Activated CD8-positive, alpha-beta memory T cell treated with anti-CD3 and anti-CD28 coated beads, Interleukin-2, amount 50 U/mL, for 1 hour (primary cell): Measurements from ENCODE around the gene RAB33B.
"Not testable (repeated sequence)": the region's sequence is repeated elsewhere in the genome, so short reads cannot be mapped to it uniquely, and the experiment has no call there.

Experiments used
- DNase-seq: peaks from one replicate; pipeline ENCODE4 v3.0.0-alpha.2; 2020; ENCODE audit errors: extremely low read depth

RAB33B gene

GRCh38 chr4:139454111-139455045 is at the start of gene RAB33B:
RAB33B (plus strand) TSS chr4:139454121; CDS start chr4:139454196, 75 bp downstream.
- no peak for DNase-seq

- DNase-seq, result no peak
These were observed 43.6 kb upstream of the RAB33B start for GRCh38 chr4:139410312-139410711.

- DNase-seq, result not testable (repeated sequence)
These were observed 39.2 kb upstream of the RAB33B start for GRCh38 chr4:139414671-139415210.

GRCh38 chr4:139416073-139416673 is 37.7 kb upstream of the RAB33B start:
- DNase-seq, result no peak

- no peak for DNase-seq
These were observed 34.5 kb upstream of the RAB33B start for GRCh38 chr4:139419388-139419914.

GRCh38 chr4:139420652-139421051 is 33.3 kb upstream of the RAB33B start:
- DNase-seq, result no peak

GRCh38 chr4:139436122-139436521 is 17.8 kb upstream of the RAB33B start:
- no peak for DNase-seq

- no peak for DNase-seq
These were observed 15.8 kb upstream of the RAB33B start for GRCh38 chr4:139438141-139438540.

- DNase-seq, result no peak
These were observed 12.9 kb upstream of the RAB33B start for GRCh38 chr4:139441029-139441428.

- DNase-seq, result no peak
These were observed 10.3 kb upstream of the RAB33B start for GRCh38 chr4:139443661-139444060.

- DNase-seq, result not testable (repeated sequence)
These were observed 9.0 kb upstream of the RAB33B start for GRCh38 chr4:139444881-139445280.

- DNase-seq, result not testable (repeated sequence)
These were observed 6.8 kb upstream of the RAB33B start for GRCh38 chr4:139447078-139447477.

GRCh38 chr4:139450586-139450985 is 3.3 kb upstream of the RAB33B start:
- DNase-seq, result no peak

GRCh38 chr4:139451997-139452396 is 1.9 kb upstream of the RAB33B start:
- DNase-seq, result no peak

- peak; percentile 54 for DNase-seq
These were observed 915 bp upstream of the RAB33B start for GRCh38 chr4:139453041-139453370.

GRCh38 chr4:139453371-139454110 is 380 bp upstream of the RAB33B start:
- peak; percentile 92 for DNase-seq

GRCh38 chr4:139455126-139455538 is 1.2 kb downstream of the RAB33B start:
- no peak for DNase-seq

- no peak for DNase-seq
These were observed 3.4 kb downstream of the RAB33B start for GRCh38 chr4:139457318-139457717.

- no peak for DNase-seq
These were observed 4.6 kb downstream of the RAB33B start for GRCh38 chr4:139458543-139458942.

- DNase-seq, result no peak
These were observed 5.1 kb downstream of the RAB33B start for GRCh38 chr4:139458999-139459398.

GRCh38 chr4:139460565-139460964 is 6.6 kb downstream of the RAB33B start:
- DNase-seq, result no peak
